GM12865 (cell line): ENCODE data around the gene RELCH.

Experiments
- DNase-seq: peaks from one replicate; pipeline ENCODE4 v3.0.0; 2010; ENCODE audit warnings: low read depth
- H3K4me3 ChIP-seq: 2 replicates; pipeline ENCODE4 v1.5.1; 2011; ENCODE audit warnings: mild to moderate bottlenecking, low read depth, low read length, control low read depth
- CTCF ChIP-seq: IDR thresholded peaks from 2 replicates; pipeline ENCODE4 v1.5.1; 2011; ENCODE audit warnings: low read length, control low read depth, low read depth, inconsistent platforms; ENCODE audit not compliant: insufficient read depth; ENCODE audit errors: missing control alignments

Gene RELCH

GRCh38 chr18:62262061-62262460 is 75.0 kb downstream of the RELCH start:
- H3K4me3 ChIP-seq = no peak overlapping the region
- TF ChIP-seq CTCF = no peak
- no peak for DNase-seq

- no peak for DNase-seq
- TF ChIP-seq CTCF = no peak
Observed at GRCh38 chr18:62264984-62265383, 77.9 kb downstream of the RELCH start.

GRCh38 chr18:62277045-62277444 is 90.0 kb downstream of the RELCH start:
- H3K4me3 ChIP-seq = no peak overlapping the region
- no peak for TF ChIP-seq CTCF
- DNase-seq = peak; percentile 16

More at GRCh38 chr18:62264984-62265383, 77.9 kb downstream of the RELCH start:
- no peak overlapping the region for H3K4me3 ChIP-seq

- no peak overlapping the region for H3K4me3 ChIP-seq
- no peak for DNase-seq
- TF ChIP-seq CTCF = no peak
Observed at GRCh38 chr18:62279561-62279960, 92.5 kb downstream of the RELCH start.

GRCh38 chr18:62280058-62280457 is 93.0 kb downstream of the RELCH start:
- TF ChIP-seq CTCF = no peak
- no peak for DNase-seq
- H3K4me3 ChIP-seq = no peak overlapping the region

GRCh38 chr18:62280786-62281185 is 93.7 kb downstream of the RELCH start:
- no peak for TF ChIP-seq CTCF
- DNase-seq = no peak
- H3K4me3 ChIP-seq = no peak overlapping the region

GRCh38 chr18:62281684-62282083 is 94.6 kb downstream of the RELCH start:
- no peak overlapping the region for H3K4me3 ChIP-seq

More at GRCh38 chr18:62281684-62282083, 94.6 kb downstream of the RELCH start:
- TF ChIP-seq CTCF = no peak
- DNase-seq = no peak
